DND-41 (cell line): ENCODE results near the gene CYP2J2.

Experiments used
- CTCF ChIP-seq: IDR thresholded peaks from 2 replicates; pipeline ENCODE4 v1.5.1; 2012; ENCODE audit warnings: borderline replicate concordance, low read length, moderate library complexity, mild to moderate bottlenecking; ENCODE audit not compliant: poor library complexity, severe bottlenecking; ENCODE audit errors: extremely low read depth
- EZH2 ChIP-seq: IDR thresholded peaks from 3 replicates; pipeline ENCODE4 v1.6.1; 2012; ENCODE audit warnings: borderline replicate concordance, low read depth, mild to moderate bottlenecking, moderate library complexity, low read length, inconsistent platforms; ENCODE audit not compliant: severe bottlenecking

- TF ChIP-seq CTCF (no peak), EZH2 (no peak)
Observed at GRCh38 chr1:59877108-59877682, 49.4 kb downstream of the CYP2J2 start.
